ENCODE results near the gene EFHC2. TPM values are rescaled to one million over a fixed set of nuclear protein-coding genes. Genes with fewer than 3 reads are reported as not detected.

Gene EFHC2
- total RNA-seq, 1 donor from 2014 or later = not detected

GRCh38 chrX:44156726-44157125, 186.7 kb downstream of the EFHC2 start:
- DNase-seq (ENCODE audit: low read depth in 2 of 2) = no peak

- no peak for DNase-seq (ENCODE audit: low read depth in 2 of 2)
These were observed 188.3 kb downstream of the EFHC2 start for GRCh38 chrX:44155126-44155525.

GRCh38 chrX:44152852-44153251, 190.6 kb downstream of the EFHC2 start:
- DNase-seq (ENCODE audit: low read depth in 2 of 2) = no peak

- DNase-seq (ENCODE audit: low read depth in 2 of 2) = no peak
These were observed 196.3 kb downstream of the EFHC2 start for GRCh38 chrX:44147130-44147529.

GRCh38 chrX:44144177-44144945, 199.1 kb downstream of the EFHC2 start:
- no peak for DNase-seq (ENCODE audit: low read depth in 2 of 2)

- DNase-seq (ENCODE audit: low read depth in 2 of 2) = no peak
These were observed 200.3 kb downstream of the EFHC2 start for GRCh38 chrX:44143061-44143602.

- DNase-seq (ENCODE audit: low read depth in 2 of 2) = no peak
These were observed 213.3 kb downstream of the EFHC2 start for GRCh38 chrX:44130189-44130588.

GRCh38 chrX:44113337-44113736, 230.1 kb downstream of the EFHC2 start:
- no peak for DNase-seq (ENCODE audit: low read depth in 2 of 2)

- DNase-seq (ENCODE audit: low read depth in 2 of 2) = no peak
These were observed 236.6 kb downstream of the EFHC2 start for GRCh38 chrX:44106864-44107263.

- DNase-seq (ENCODE audit: low read depth in 2 of 2) = no peak
These were observed 238.1 kb downstream of the EFHC2 start for GRCh38 chrX:44105228-44105913.

GRCh38 chrX:44104699-44105098, 238.8 kb downstream of the EFHC2 start:
- DNase-seq (ENCODE audit: low read depth in 2 of 2) = no peak

- no peak for DNase-seq (ENCODE audit: low read depth in 2 of 2)
These were observed 242.2 kb downstream of the EFHC2 start for GRCh38 chrX:44101281-44101680.

GRCh38 chrX:44099366-44099765, 244.1 kb downstream of the EFHC2 start:
- DNase-seq (ENCODE audit: low read depth in 2 of 2) = no peak

Other genes starting within 250 kb of the EFHC2 start
- 6.1 and 8.2 TPM in 2 replicates for gene FUNDC1, start 199.2 kb upstream of the EFHC2 start, total RNA-seq

Data from dermis microvascular lymphatic vessel endothelial cell (primary cell).